Esophagus squamous epithelium (tissue), 5 donors: Measurements from ENCODE around the gene ACVR1B. TPM values are rescaled to one million over a fixed set of nuclear protein-coding genes. Genes with fewer than 3 reads are reported as not detected.
A peak's percentile ranks its signal among the peaks of the same experiment; 100 is the strongest.

Experiments used
- DNase-seq: peaks from one replicate; lab custom pipeline; 2025; lab: John Stamatoyannopoulos, UW
- H3K27ac ChIP-seq, 4 donors: fragments of 200-600 bp; sonication (generic); one replicate each; pipeline ENCODE4 v1.5.1; 2016 to 2019; ENCODE audit warnings: mild to moderate bottlenecking in 1 of 4
- H3K27me3 ChIP-seq, 4 donors: fragments of 200-600 bp; sonication (generic); 1 replicate in 3 of 4; 2 replicates in 1 of 4; pipeline versions ENCODE4 v1.5.1 to v1.6.0; 2017 to 2021; ENCODE audit warnings: antibody characterized with exemption in 1 of 4
- H3K36me3 ChIP-seq, 3 donors: fragments of 200-600 bp; sonication (generic); one replicate each; pipeline ENCODE4 v1.5.1; 2016 to 2019
- H3K4me1 ChIP-seq, 3 donors: fragments of 200-600 bp; sonication (generic); one replicate each; pipeline ENCODE4 v1.5.1; 2017 to 2019
- H3K4me3 ChIP-seq, 4 donors: fragments of 200-600 bp; sonication (generic); 1 replicate in 3 of 4; 2 replicates in 1 of 4; pipeline ENCODE4 v1.5.1; 2016 to 2019; ENCODE audit warnings: mild to moderate bottlenecking in 2 of 4, moderate library complexity in 1 of 4
- H3K9me3 ChIP-seq, 3 donors: fragments of 200-600 bp; sonication (generic); one replicate each; pipeline ENCODE4 v1.5.1; 2016 to 2019
- CTCF ChIP-seq, 6 experiments: fragments of 450-650 bp in 4 of 6; fragments of 200-600 bp in 2 of 6; sonication (generic) in 2 of 6; IDR thresholded peaks; one replicate each; pipeline ENCODE4 v1.5.1; 2016 to 2019; ENCODE audit warnings: antibody characterized with exemption in 6 of 6, mild to moderate bottlenecking in 4 of 6, moderate library complexity in 4 of 6
- POLR2A ChIP-seq, 4 donors: fragments of 450-650 bp; IDR thresholded peaks; one replicate each; pipeline ENCODE4 v1.6.1; 2017; ENCODE audit warnings: antibody characterized with exemption in 4 of 4, mild to moderate bottlenecking in 4 of 4, moderate library complexity in 3 of 4
- WGBS, 2 donors: methylation state at CpG; one replicate each; pipeline ENCODE4 v1.1.5; 2018; 5-methylcytosine and 5-hydroxymethylcytosine counted together
- intact Hi-C: fragments of 100-400 bp; cut with DNase I; formaldehyde crosslinking; loops from one replicate; pipeline ENCODE4 v1.15.0; 2022
- total RNA-seq, 4 donors: library from RNA; depleted of rRNA; stranded (reverse); fragments of >200 nt; gene quantifications; one replicate each; pipeline ENCODE4 v1.1.0, GENCODE V29; 2016
- donor health status: DM: yes; HTN: yes; CAD: no.

Gene ACVR1B
- total RNA-seq, 4 donors from 2014 or later: 11.4 to 31.7 (median 16.8) TPM

GRCh38 chr12:51972422-51972812 lies 20.9 kb downstream of the ACVR1B start:
- no peak for DNase-seq
- peak overlapping the region; percentile 51 to 77 (median 66) for H3K27ac ChIP-seq
- intact Hi-C loops: no loop called here
- peaks cover 34 to 62% (median 38%) of the 10 kb centered on the region in 3 donors for H3K4me1 ChIP-seq
- no peaks in the 10 kb centered on the region for H3K9me3 ChIP-seq
- no peaks in the 10 kb centered on the region for H3K27me3 ChIP-seq
- H3K36me3 ChIP-seq: peaks cover 15 to 26% (median 20%) of the 10 kb centered on the region in 3 donors
- no peak overlapping the region for H3K4me3 ChIP-seq
- TF ChIP-seq CTCF (IDR thresholded peaks at IDR 0.05): no peak
- TF ChIP-seq POLR2A (IDR thresholded peaks at IDR 0.05): no peak
- 59% methylated on average over 5 of the region's 5 CpGs for WGBS, 2 donors

GRCh38 chr12:51972849-51973273 lies 21.4 kb downstream of the ACVR1B start:
- 12 to 23% methylated on average over 9 of the region's 9 CpGs for WGBS, 2 donors
- DNase-seq: no peak
- no peak overlapping the region for H3K4me3 ChIP-seq
- no peaks in the 10 kb centered on the region for H3K9me3 ChIP-seq
- H3K36me3 ChIP-seq: peaks cover 15 to 31% (median 20%) of the 10 kb centered on the region in 3 donors
- intact Hi-C loops: no loop called here
- TF ChIP-seq CTCF (IDR thresholded peaks at IDR 0.05): no peak
- TF ChIP-seq POLR2A (IDR thresholded peaks at IDR 0.05): no peak
- no peaks in the 10 kb centered on the region for H3K27me3 ChIP-seq
- H3K27ac ChIP-seq: peak overlapping the region; percentile 51 to 77 (median 66)
- H3K4me1 ChIP-seq: peaks cover 34 to 62% (median 38%) of the 10 kb centered on the region in 3 donors

- Histone ChIP-seq H3K36me3 (peaks cover 15 to 38% (median 20%) of the 10 kb centered on the region in 3 donors), H3K4me1 (peaks cover 34 to 62% (median 38%) of the 10 kb centered on the region in 3 donors), H3K27me3 (no peaks in the 10 kb centered on the region), H3K4me3 (no peak overlapping the region), H3K27ac (peak overlapping the region; percentile 51 to 77 (median 66)), H3K9me3 (no peaks in the 10 kb centered on the region)
- no peak for TF ChIP-seq POLR2A (IDR thresholded peaks at IDR 0.05)
- DNase-seq: no peak
- intact Hi-C loops: no loop called here
- WGBS, 2 donors: 45 to 47% methylated on average over 4 of the region's 4 CpGs
These were observed 22.1 kb downstream of the ACVR1B start for GRCh38 chr12:51973560-51973959.

- intact Hi-C loops: no loop called here
- TF ChIP-seq CTCF (IDR thresholded peaks at IDR 0.05) (no peak), POLR2A (IDR thresholded peaks at IDR 0.05) (no peak)
- Histone ChIP-seq H3K4me1 (peaks cover 34 to 62% (median 38%) of the 10 kb centered on the region in 3 donors), H3K27ac (no peak overlapping the region), H3K4me3 (no peak overlapping the region), H3K36me3 (peaks cover 15 to 49% (median 20%) of the 10 kb centered on the region in 3 donors), H3K27me3 (no peaks in the 10 kb centered on the region), H3K9me3 (no peaks in the 10 kb centered on the region)
- DNase-seq: no peak
- 47 to 61% methylated on average over 2 of the region's 2 CpGs for WGBS, 2 donors
These were observed 23.1 kb downstream of the ACVR1B start for GRCh38 chr12:51974646-51975045.

- H3K4me3 ChIP-seq: no peak overlapping the region
- no peak for DNase-seq
- H3K27me3 ChIP-seq: no peaks in the 10 kb centered on the region
- peaks cover 15 to 53% (median 20%) of the 10 kb centered on the region in 3 donors for H3K36me3 ChIP-seq
- no peak overlapping the region for H3K27ac ChIP-seq
- no peak for TF ChIP-seq CTCF (IDR thresholded peaks at IDR 0.05)
- no peak for TF ChIP-seq POLR2A (IDR thresholded peaks at IDR 0.05)
- H3K9me3 ChIP-seq: no peaks in the 10 kb centered on the region
- peaks cover 34 to 60% (median 38%) of the 10 kb centered on the region in 3 donors for H3K4me1 ChIP-seq
- 67 to 92% methylated on average over 4 of the region's 8 CpGs for WGBS, 2 donors
- intact Hi-C loops: no loop called here
These were observed 23.7 kb downstream of the ACVR1B start for GRCh38 chr12:51975196-51975595.
